Neutrophil (primary cell): ENCODE results near the gene ANKRD62.

ENCODE experiments used
- H3K27ac ChIP-seq: fragments of 200-600 bp; sonication (generic); 2 replicates; pipeline ENCODE4 v1.5.1; 2016; ENCODE audit warnings: mild to moderate bottlenecking, moderate library complexity
- H3K27me3 ChIP-seq: fragments of 200-600 bp; sonication (generic); 2 replicates; pipeline ENCODE4 v1.6.0; 2016; ENCODE audit warnings: mild to moderate bottlenecking
- H3K36me3 ChIP-seq: fragments of 200-600 bp; sonication (generic); 2 replicates; pipeline ENCODE4 v1.5.1; 2017
- H3K4me1 ChIP-seq, 2 experiments: fragments of 200-600 bp in 1 of 2; sonication (generic) in 1 of 2; 1 replicate in 1 of 2; 2 replicates in 1 of 2; pipeline versions ENCODE4 v1.5.1 to v1.6.1; 2013 to 2016; ENCODE audit warnings: low read depth in 1 of 2, low read length in 1 of 2, mild to moderate bottlenecking in 1 of 2, moderate library complexity in 1 of 2; ENCODE audit not compliant: control insufficient read depth in 1 of 2, insufficient read depth in 1 of 2
- H3K4me3 ChIP-seq, 2 experiments: fragments of 200-600 bp in 1 of 2; sonication (generic) in 1 of 2; 1 replicate in 1 of 2; 2 replicates in 1 of 2; pipeline ENCODE4 v1.5.1; 2013 to 2016; ENCODE audit warnings: low read depth in 1 of 2, low read length in 1 of 2, mild to moderate bottlenecking in 1 of 2, moderate library complexity in 1 of 2
- H3K9me3 ChIP-seq: fragments of 200-600 bp; sonication (generic); 2 replicates; pipeline ENCODE4 v1.5.1; 2016
- CTCF ChIP-seq: fragments of 200-600 bp; sonication (generic); IDR thresholded peaks from 2 replicates; pipeline ENCODE4 v1.5.1; 2016; ENCODE audit warnings: antibody characterized with exemption

ANKRD62 gene

DNA sequence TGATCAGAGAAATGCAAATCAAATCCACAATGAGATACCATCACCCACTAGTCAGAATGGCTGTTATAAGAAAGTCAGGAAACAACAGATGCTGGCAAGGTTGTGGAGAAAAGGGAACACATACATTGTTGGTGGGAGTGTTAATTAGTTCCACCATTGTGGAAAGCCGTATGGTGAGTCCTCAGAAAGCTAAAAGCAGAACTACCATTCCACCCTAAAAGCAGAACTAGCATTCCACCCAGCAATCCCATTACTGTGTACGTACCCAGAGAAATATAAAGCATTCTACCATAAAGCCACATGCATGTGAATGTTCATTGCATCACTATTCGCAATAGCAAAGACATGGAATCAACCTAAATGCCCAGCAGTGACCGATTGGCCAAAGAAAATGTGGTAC, 60.7 kb downstream of the ANKRD62 start:
- no peak overlapping the region for H3K27ac ChIP-seq
- no peaks in the 10 kb centered on the region for H3K9me3 ChIP-seq
- TF ChIP-seq CTCF = no peak
- H3K36me3 ChIP-seq = no peaks in the 10 kb centered on the region
- no peak overlapping the region for H3K4me3 ChIP-seq
- H3K27me3 ChIP-seq = no peaks in the 10 kb centered on the region
- no peaks in the 10 kb centered on the region for H3K4me1 ChIP-seq

GRCh38 chr18:12155996-12156395, 62.4 kb downstream of the ANKRD62 start:
- H3K4me1 ChIP-seq = no peaks in the 10 kb centered on the region
- no peaks in the 10 kb centered on the region for H3K9me3 ChIP-seq
- no peak overlapping the region for H3K27ac ChIP-seq
- no peak overlapping the region for H3K4me3 ChIP-seq
- no peaks in the 10 kb centered on the region for H3K36me3 ChIP-seq
- no peak for TF ChIP-seq CTCF
- no peaks in the 10 kb centered on the region for H3K27me3 ChIP-seq

GRCh38 chr18:12159446-12159845, 65.8 kb downstream of the ANKRD62 start:
- no peaks in the 10 kb centered on the region for H3K9me3 ChIP-seq
- no peak overlapping the region for H3K27ac ChIP-seq
- H3K4me1 ChIP-seq = no peaks in the 10 kb centered on the region
- no peak overlapping the region for H3K4me3 ChIP-seq
- TF ChIP-seq CTCF = no peak
- H3K27me3 ChIP-seq = no peaks in the 10 kb centered on the region
- no peaks in the 10 kb centered on the region for H3K36me3 ChIP-seq

DNA sequence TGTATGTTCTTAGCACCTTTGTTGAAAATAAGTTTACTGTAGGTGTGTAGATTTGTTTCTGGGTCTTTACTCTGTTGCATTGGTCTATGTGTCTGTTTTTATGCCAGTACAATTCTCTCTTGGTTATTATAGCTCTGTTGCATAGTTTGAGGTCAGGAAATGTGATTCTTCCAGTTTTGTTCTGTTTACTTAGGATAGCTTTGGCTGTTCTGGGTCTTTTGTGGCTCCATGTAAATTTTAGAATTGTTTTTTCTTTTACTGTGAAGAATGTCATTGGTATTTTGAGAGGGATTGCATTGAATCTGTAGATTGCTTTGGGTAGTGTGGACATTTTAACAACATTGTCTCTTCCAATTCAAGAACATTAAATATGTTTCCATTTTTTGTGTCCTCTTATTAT, 69.1 kb downstream of the ANKRD62 start:
- TF ChIP-seq CTCF = no peak

GRCh38 chr18:12165038-12165768, 71.6 kb downstream of the ANKRD62 start:
- H3K4me1 ChIP-seq = no peaks in the 10 kb centered on the region
- no peak overlapping the region for H3K4me3 ChIP-seq
- H3K27me3 ChIP-seq = no peaks in the 10 kb centered on the region
- no peaks in the 10 kb centered on the region for H3K36me3 ChIP-seq
- no peak overlapping the region for H3K27ac ChIP-seq
- H3K9me3 ChIP-seq = no peaks in the 10 kb centered on the region
- TF ChIP-seq CTCF = no peak

More for the DNA sequence above, 69.1 kb downstream of the ANKRD62 start:
- Histone ChIP-seq H3K4me3 (no peak overlapping the region), H3K9me3 (no peaks in the 10 kb centered on the region), H3K27ac (no peak overlapping the region), H3K4me1 (no peaks in the 10 kb centered on the region), H3K36me3 (no peaks in the 10 kb centered on the region), H3K27me3 (no peaks in the 10 kb centered on the region)
